Ishikawa (cell line): ENCODE results near the gene MS4A14.

Experiments used
- CEBPB ChIP-seq: IDR thresholded peaks from 2 replicates; pipeline ENCODE4 v1.6.1; 2012
- CREB1 ChIP-seq: IDR thresholded peaks from 2 replicates; pipeline ENCODE4 v1.6.1; 2012; ENCODE audit warnings: low read depth
- EGR1 ChIP-seq: IDR thresholded peaks from 2 replicates; pipeline ENCODE4 v1.6.1; 2012
- EP300 ChIP-seq: IDR thresholded peaks from 2 replicates; pipeline ENCODE4 v1.6.1; 2012; ENCODE audit warnings: borderline replicate concordance
- FOXM1 ChIP-seq: IDR thresholded peaks from 2 replicates; pipeline ENCODE4 v1.6.1; 2012; ENCODE audit warnings: low read depth, borderline replicate concordance
- MAX ChIP-seq: IDR thresholded peaks from 2 replicates; pipeline ENCODE4 v1.6.1; 2012
- NFIC ChIP-seq: IDR thresholded peaks from 2 replicates; pipeline ENCODE4 v1.6.1; 2012
- RAD21 ChIP-seq: IDR thresholded peaks from 2 replicates; pipeline ENCODE4 v1.6.1; 2012; ENCODE audit warnings: low read depth
- REST ChIP-seq: IDR thresholded peaks from 2 replicates; pipeline ENCODE4 v1.6.1; 2012; ENCODE audit warnings: low read depth, mild to moderate bottlenecking
- TAF1 ChIP-seq: IDR thresholded peaks from 2 replicates; pipeline ENCODE4 v1.6.1; 2012; ENCODE audit warnings: low read depth, mild to moderate bottlenecking
- TCF12 ChIP-seq: IDR thresholded peaks from 2 replicates; pipeline ENCODE4 v1.6.1; 2012; ENCODE audit warnings: low read depth
- TEAD4 ChIP-seq: IDR thresholded peaks from 2 replicates; pipeline ENCODE4 v1.6.1; 2012
- YY1 ChIP-seq: IDR thresholded peaks from 2 replicates; pipeline ENCODE4 v1.6.1; 2012; ENCODE audit warnings: low read depth
- ZBTB7A ChIP-seq: IDR thresholded peaks from 2 replicates; pipeline ENCODE4 v1.6.1; 2012; ENCODE audit warnings: low read depth
- TF ChIP-seq, protein P1 (sequence below): IDR thresholded peaks from 2 replicates; pipeline ENCODE4 v1.6.1; 2012

MS4A14 gene

DNA sequence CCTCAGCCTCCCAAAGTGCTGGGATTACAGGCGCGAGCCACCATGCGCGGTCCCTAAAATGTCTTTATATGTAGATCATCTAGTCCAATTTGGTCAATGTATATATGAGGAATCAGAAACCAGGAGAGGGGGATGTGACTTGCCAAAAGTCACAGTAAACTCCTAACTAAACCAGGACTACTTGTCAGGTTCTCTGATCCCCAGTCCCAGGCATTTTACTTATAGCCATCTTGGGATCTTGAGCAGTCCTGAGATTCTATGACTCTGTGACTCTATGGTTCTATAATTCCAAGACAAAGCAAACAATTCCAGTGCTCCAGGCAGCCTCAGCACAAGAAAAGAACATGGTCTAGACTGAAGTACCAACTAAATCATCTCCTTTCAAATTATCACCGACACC, 33.0 kb downstream of the MS4A14 start, which contains the start of gene MS4A5:
TSS of gene MS4A5 (plus strand) at position 301 of the 400 bp plus-strand sequence. CDS start 103 bp downstream, outside the sequence.
- TF ChIP-seq YY1 (no peak), FOXM1 (no peak), EP300 (no peak), REST (no peak), RAD21 (no peak), CREB1 (no peak), TCF12 (no peak)

GRCh38 chr11:60431251-60431650, 35.0 kb downstream of the MS4A14 start:
- TF ChIP-seq EP300 (no peak), EGR1 (no peak), CREB1 (no peak), YY1 (no peak), NFIC (no peak), ZBTB7A (no peak)
- TF ChIP-seq, protein P1, sequence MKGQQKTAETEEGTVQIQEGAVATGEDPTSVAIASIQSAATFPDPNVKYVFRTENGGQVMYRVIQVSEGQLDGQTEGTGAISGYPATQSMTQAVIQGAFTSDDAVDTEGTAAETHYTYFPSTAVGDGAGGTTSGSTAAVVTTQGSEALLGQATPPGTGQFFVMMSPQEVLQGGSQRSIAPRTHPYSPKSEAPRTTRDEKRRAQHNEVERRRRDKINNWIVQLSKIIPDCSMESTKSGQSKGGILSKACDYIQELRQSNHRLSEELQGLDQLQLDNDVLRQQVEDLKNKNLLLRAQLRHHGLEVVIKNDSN: no peak

DNA sequence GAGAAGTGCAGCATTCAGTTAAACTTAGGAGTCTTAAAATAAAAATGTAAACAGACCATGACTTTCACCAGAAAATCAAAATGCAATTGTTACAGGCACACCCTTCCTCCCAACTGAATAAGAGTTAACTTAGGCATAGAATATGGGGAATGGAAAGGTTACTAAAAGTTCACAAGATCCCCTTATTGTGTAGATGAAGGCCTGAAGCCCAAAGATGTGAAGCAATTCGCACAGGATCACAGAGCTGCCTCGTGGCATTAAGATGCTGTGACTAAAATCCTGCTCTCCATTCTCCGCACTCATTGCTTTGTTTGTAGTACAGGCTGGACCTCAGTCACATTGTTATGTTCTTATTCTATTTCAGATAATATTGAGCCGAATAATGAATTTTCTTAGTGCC, 37.1 kb downstream of the MS4A14 start:
- no peak for TF ChIP-seq TAF1
- no peak for TF ChIP-seq REST
- no peak for TF ChIP-seq MAX
- TF ChIP-seq CEBPB: no peak
- no peak for TF ChIP-seq EP300
- TF ChIP-seq RAD21: no peak
- TF ChIP-seq FOXM1: no peak

DNA sequence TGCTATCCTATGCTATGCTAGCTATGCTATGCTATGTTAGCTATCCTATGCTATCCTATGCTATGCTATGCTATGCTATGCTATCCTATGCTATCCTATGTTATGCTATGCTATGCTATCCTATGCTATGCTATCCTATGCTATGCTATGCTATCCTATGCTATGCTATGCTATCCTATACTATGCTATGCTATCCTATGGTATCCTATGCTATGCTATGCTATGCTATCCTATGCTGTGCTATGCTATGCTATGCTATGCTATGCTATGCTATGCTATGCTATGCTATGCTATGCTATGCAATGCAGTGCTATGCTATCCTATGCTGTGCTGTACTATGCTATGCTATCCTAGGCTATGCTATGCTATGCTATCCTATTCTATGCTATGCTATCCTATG, 50.8 kb downstream of the MS4A14 start:
- no peak for TF ChIP-seq TAF1
- no peak for TF ChIP-seq TCF12
- TF ChIP-seq EGR1: no peak
- TF ChIP-seq, protein P1: no peak
- TF ChIP-seq CEBPB: no peak
- no peak for TF ChIP-seq TEAD4

GRCh38 chr11:60447846-60448245, 51.6 kb downstream of the MS4A14 start:
- TF ChIP-seq EP300 (no peak), NFIC (no peak), YY1 (no peak), RAD21 (no peak), CEBPB (no peak), CREB1 (no peak)
- TF ChIP-seq, protein P1: no peak

- TF ChIP-seq TEAD4 (no peak), FOXM1 (no peak), EGR1 (no peak), NFIC (no peak), YY1 (no peak), RAD21 (no peak)
- TF ChIP-seq, protein P1: no peak
These were observed 58.0 kb downstream of the MS4A14 start for GRCh38 chr11:60454212-60454611.

DNA sequence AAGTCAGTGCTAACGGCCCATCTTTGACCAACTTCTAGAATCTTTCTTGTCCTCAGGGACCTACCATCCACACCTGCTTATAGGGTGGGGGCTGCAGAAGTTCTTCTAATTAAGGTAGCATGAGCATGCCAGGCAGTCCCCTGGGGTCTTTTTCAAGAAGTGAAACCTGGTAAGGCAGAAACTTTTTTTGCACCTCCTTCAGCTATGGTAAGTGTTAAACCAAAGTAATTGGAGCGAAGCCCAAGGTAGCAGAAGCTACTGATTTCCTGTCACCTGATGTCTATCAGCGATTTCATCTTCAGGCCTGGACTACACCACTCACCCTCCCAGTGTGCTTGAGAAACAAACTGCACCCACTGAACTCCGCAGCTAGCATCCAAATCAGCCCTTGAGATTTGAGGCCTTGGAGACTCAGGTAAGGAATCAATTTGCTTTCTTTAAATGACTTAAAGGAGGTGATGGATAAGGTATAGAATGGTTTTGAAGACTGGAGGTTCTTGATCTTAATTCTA, 59.3 kb downstream of the MS4A14 start, which contains the start of gene MS4A1:
TSS of gene MS4A1 (plus strand) at position 317 of the 512 bp plus-strand sequence. CDS start 6,528 bp downstream, outside the sequence.
- TF ChIP-seq TAF1: no peak
